ENCODE results near the gene DNMBP. TPM values are rescaled to one million over a fixed set of nuclear protein-coding genes. Genes with fewer than 3 reads are reported as not detected.

Gene DNMBP
- total and polyA plus RNA-seq, 7 experiments from 2014 or later, result 0.40 to 8.5 (median 3.9) TPM

DNA sequence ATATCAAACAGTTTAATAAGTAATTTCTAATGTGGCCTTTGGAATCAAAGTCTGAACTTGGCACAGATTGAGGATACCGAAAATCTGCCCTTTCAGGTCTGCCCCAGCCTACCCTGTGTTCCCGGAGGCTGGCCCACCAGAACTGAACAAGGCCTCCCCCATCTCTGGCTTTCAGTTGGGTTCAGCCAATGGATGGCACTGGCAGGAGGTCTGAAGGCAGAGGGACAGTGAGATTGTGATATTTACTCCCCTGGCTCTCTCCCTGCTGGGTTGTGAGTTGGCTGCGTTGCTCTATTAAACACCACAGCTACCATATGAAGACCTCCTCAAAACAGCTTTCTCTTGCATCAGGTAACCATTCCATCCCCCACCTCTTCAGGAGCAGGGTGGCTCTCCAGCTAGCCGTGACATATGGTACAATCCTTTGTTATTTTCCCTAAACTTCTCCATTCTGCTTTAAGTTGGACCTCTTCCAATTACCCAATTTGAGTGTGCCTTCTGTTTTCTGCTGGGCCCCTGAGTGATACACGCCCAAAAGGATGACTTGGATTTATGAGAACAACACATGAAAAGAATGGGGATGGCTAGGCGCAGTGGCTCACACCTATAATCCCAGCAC lies 28.1 kb downstream of the DNMBP start:
- peaks cover 0 to 4% (median 3%) of the 10 kb centered on the region in 5 donors for H3K36me3 Mint-ChIP-seq
- H3K9me3 Mint-ChIP-seq, result no peaks in the 10 kb centered on the region
- ChIA-PET POLR2A (no interaction called here), CTCF (no interaction called here)
- H3K4me3 Mint-ChIP-seq, result no peak overlapping the region
- H3K4me1 Mint-ChIP-seq, result peaks cover 0 to 8% (median 4%) of the 10 kb centered on the region in 7 donors
- no peak overlapping the region for H3K27ac Mint-ChIP-seq
- DNase-seq, result no peak
- Histone ChIP-seq H3K27me3 (ENCODE audit: control insufficient read depth in 2 of 2, insufficient read depth in 2 of 2, low read length in 2 of 2) (no peaks in the 10 kb centered on the region), H3K9me3 (ENCODE audit: control insufficient read depth in 2 of 3, low read length in 3 of 3) (no peaks in the 10 kb centered on the region), H3K36me3 (ENCODE audit: control insufficient read depth in 2 of 3, insufficient read depth in 3 of 3, low read length in 3 of 3) (no peaks in the 10 kb centered on the region), H3K27ac (ENCODE audit: low read depth, low read length) (no peak overlapping the region), H3K4me1 (ENCODE audit: control insufficient read depth in 2 of 2, insufficient read depth in 2 of 2, low read length in 2 of 2) (no peaks in the 10 kb centered on the region), H3K4me3 (ENCODE audit: low read length) (no peak overlapping the region)
- no peaks in the 10 kb centered on the region for H3K27me3 Mint-ChIP-seq
- intact Hi-C loops (cut with micrococcal nuclease), result no loop called here
- peak; percentile 58 for ATAC-seq

DNA sequence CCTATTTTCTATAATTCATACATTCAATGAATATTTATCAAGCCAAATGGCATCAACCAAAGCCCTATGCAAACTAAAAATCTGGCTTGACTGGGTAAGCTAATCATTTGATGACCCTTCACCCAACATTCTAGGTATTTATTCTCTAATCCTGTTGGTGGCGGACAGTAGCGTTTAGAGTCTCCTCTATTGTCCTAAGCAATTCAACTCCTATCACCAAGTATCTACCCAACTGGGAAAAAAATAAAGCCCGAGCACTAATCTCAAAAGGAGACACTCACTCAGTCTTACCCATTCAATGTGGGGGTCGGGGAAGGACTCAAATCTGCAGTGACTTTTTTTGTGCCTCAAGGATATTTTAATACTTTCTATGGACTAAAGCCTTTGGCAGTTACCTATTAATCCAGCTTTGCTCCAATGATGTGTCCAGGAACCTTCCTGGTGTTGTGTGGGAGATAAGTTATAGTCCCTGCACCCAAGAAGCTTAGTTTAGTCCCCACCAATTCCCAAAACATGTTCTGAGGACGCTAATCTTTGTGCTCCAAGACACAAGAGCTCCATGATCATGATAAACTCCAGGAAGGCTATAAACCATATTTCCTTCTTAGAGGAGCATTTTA lies 30.6 kb downstream of the DNMBP start:
- ChIA-PET POLR2A (no interaction called here), CTCF (no interaction called here)
- H3K9me3 Mint-ChIP-seq, result no peaks in the 10 kb centered on the region
- H3K4me3 ChIP-seq (ENCODE audit: low read length), result no peak overlapping the region
- H3K9me3 ChIP-seq (ENCODE audit: control insufficient read depth in 2 of 3, low read length in 3 of 3), result no peaks in the 10 kb centered on the region
- no peak for ATAC-seq
- no peaks in the 10 kb centered on the region for H3K4me1 ChIP-seq (ENCODE audit: control insufficient read depth in 2 of 2, insufficient read depth in 2 of 2, low read length in 2 of 2)
- no peak overlapping the region for H3K27ac Mint-ChIP-seq
- no peaks in the 10 kb centered on the region for H3K36me3 ChIP-seq (ENCODE audit: control insufficient read depth in 2 of 3, insufficient read depth in 3 of 3, low read length in 3 of 3)
- intact Hi-C loops (cut with micrococcal nuclease), result loop anchor here in 1 of 2 donors (10.0 kb wide), 1 partner anchor 66 kb away; no protein-coding TSS in a partner anchor
- no peak overlapping the region for H3K27ac ChIP-seq (ENCODE audit: low read depth, low read length)
- DNase-seq, result no peak
- H3K27me3 Mint-ChIP-seq, result no peaks in the 10 kb centered on the region
- H3K4me1 Mint-ChIP-seq, result peaks cover 0 to 8% (median 2%) of the 10 kb centered on the region in 7 donors
- H3K36me3 Mint-ChIP-seq, result peaks cover 0 to 4% (median 3%) of the 10 kb centered on the region in 5 donors
- H3K4me3 Mint-ChIP-seq, result no peak overlapping the region
- H3K27me3 ChIP-seq (ENCODE audit: control insufficient read depth in 2 of 2, insufficient read depth in 2 of 2, low read length in 2 of 2), result no peaks in the 10 kb centered on the region

DNA sequence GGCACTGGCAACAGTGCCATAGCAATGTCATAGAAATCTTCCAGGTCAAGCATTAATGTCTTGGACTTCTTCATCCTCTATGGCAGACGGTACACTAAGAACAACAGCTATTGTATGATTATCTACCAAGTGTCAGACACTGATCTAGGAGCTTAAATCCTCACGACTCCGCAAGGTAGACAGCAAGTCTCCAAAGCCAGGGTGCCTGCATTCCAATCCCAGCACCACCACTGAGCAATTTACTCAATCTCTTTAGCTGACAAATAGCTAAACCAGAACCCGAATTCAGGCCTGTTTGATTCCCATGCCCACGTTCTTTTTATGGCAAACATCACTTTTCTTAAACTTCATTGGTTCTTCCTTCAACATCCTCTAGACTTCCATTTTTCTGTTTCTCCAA lies 31.8 kb downstream of the DNMBP start:
- ATAC-seq, result no peak
- DNase-seq, result no peak
- Histone ChIP-seq H3K4me3 (ENCODE audit: low read length) (no peak overlapping the region), H3K27me3 (ENCODE audit: control insufficient read depth in 2 of 2, insufficient read depth in 2 of 2, low read length in 2 of 2) (no peaks in the 10 kb centered on the region), H3K9me3 (ENCODE audit: control insufficient read depth in 2 of 3, low read length in 3 of 3) (no peaks in the 10 kb centered on the region), H3K4me1 (ENCODE audit: control insufficient read depth in 2 of 2, insufficient read depth in 2 of 2, low read length in 2 of 2) (no peaks in the 10 kb centered on the region), H3K27ac (ENCODE audit: low read depth, low read length) (no peak overlapping the region), H3K36me3 (ENCODE audit: control insufficient read depth in 2 of 3, insufficient read depth in 3 of 3, low read length in 3 of 3) (no peaks in the 10 kb centered on the region)
- peaks cover 0 to 8% (median 0%) of the 10 kb centered on the region in 7 donors for H3K4me1 Mint-ChIP-seq
- no peak overlapping the region for H3K4me3 Mint-ChIP-seq
- H3K27me3 Mint-ChIP-seq, result no peaks in the 10 kb centered on the region
- H3K9me3 Mint-ChIP-seq, result no peaks in the 10 kb centered on the region
- peaks cover 0 to 4% (median 3%) of the 10 kb centered on the region in 5 donors for H3K36me3 Mint-ChIP-seq
- intact Hi-C loops (cut with micrococcal nuclease), result loop anchor here in 1 of 2 donors (10.0 kb wide), 1 partner anchor 67 kb away; no protein-coding TSS in a partner anchor
- CTCF ChIA-PET, result no interaction called here
- no peak overlapping the region for H3K27ac Mint-ChIP-seq
- POLR2A ChIA-PET, result no interaction called here

DNA sequence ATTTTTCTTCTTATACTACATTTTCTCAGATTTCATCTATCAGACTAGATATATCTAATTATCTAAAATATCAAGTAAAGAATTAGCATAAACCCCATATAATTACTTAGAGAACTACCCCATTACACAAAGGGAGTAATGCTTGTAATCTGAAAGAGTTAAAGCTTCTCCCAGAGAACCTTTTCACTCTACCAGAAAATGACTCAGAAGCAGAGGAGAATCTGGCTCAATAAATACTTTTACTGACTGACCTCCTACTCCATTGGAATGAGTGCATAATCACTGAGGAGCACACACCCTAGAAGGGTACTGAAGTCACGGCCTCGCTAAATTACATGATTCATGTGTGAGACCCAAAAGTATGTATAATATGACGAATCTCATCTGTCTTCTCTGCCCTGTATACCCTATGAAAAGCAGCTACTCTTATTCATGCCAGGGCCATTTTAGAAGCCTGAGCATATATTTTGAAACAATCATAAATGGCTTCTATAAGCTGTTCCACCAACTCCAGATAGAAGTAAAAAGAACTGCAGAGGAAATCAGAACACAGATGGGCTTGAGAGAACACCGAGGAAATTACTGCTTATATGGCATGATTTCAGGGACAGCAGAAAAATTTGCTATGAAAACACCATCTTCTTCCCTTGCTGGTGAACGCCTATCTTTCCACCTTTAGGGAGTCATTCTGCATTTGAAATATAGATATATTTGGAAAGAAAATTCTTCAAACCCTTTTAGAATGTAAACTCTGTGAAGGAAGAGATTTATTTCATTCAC lies 32.7 kb downstream of the DNMBP start:
- intact Hi-C loops (cut with micrococcal nuclease), result loop anchor here in 1 of 2 donors (10.0 kb wide), 1 partner anchor 68 kb away; no protein-coding TSS in a partner anchor
- Mint-ChIP-seq H3K27me3 (no peaks in the 10 kb centered on the region), H3K9me3 (no peaks in the 10 kb centered on the region), H3K4me3 (no peak overlapping the region), H3K27ac (no peak overlapping the region), H3K4me1 (peaks cover 0 to 7% (median 0%) of the 10 kb centered on the region in 7 donors), H3K36me3 (peaks cover 0 to 4% (median 3%) of the 10 kb centered on the region in 5 donors)
- H3K36me3 ChIP-seq (ENCODE audit: control insufficient read depth in 2 of 3, insufficient read depth in 3 of 3, low read length in 3 of 3), result no peaks in the 10 kb centered on the region
- no peaks in the 10 kb centered on the region for H3K4me1 ChIP-seq (ENCODE audit: control insufficient read depth in 2 of 2, insufficient read depth in 2 of 2, low read length in 2 of 2)
- DNase-seq, result no peak
- no peaks in the 10 kb centered on the region for H3K27me3 ChIP-seq (ENCODE audit: control insufficient read depth in 2 of 2, insufficient read depth in 2 of 2, low read length in 2 of 2)
- ChIA-PET CTCF (no interaction called here), POLR2A (no interaction called here)
- H3K27ac ChIP-seq (ENCODE audit: low read depth, low read length), result no peak overlapping the region
- H3K9me3 ChIP-seq (ENCODE audit: control insufficient read depth in 2 of 3, low read length in 3 of 3), result no peaks in the 10 kb centered on the region
- no peak overlapping the region for H3K4me3 ChIP-seq (ENCODE audit: low read length)
- no peak for ATAC-seq

DNA sequence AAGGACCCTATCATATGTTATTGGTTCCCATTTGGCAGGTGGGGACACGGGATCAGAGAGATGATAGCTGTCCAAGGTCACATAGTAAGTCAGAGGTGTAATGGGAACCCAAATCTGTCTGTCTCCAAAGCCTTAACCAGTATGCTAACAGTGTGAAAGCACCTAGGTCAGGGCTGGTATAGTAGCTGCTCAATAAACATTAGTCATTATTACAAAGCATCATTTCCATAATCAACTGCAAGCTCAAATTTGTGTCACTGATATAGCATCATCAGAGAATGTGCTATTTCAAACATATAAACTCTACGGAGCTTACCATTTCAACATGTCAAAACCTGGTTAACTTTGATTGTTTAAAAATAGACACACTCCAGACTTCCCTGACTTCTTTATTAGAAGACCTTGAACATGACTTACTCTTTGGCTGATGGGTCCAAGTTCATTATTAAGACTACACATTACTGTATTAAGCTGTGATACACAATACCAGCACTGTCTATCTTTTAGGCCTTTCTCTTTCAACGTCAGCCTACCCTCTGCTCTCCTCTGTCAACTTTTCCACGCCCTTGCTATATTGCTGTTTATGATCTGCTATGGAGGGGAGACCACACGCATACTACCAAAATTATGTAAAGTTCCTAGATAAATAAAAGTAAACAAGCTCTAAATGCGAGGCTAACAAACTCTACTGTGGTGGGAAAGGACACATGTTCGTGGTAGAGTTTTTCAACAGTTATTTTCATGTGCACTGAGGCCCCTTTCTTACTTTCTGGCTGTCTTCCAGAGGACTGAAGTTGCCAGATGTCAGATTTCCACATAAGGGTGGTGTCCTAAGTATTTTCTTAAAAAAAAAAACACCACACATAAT lies 33.6 kb downstream of the DNMBP start:
- intact Hi-C loops (cut with micrococcal nuclease), result loop anchor here in 1 of 2 donors (10.0 kb wide), 1 partner anchor 69 kb away; no protein-coding TSS in a partner anchor
- Histone ChIP-seq H3K27me3 (ENCODE audit: control insufficient read depth in 2 of 2, insufficient read depth in 2 of 2, low read length in 2 of 2) (no peaks in the 10 kb centered on the region), H3K4me1 (ENCODE audit: control insufficient read depth in 2 of 2, insufficient read depth in 2 of 2, low read length in 2 of 2) (no peaks in the 10 kb centered on the region), H3K9me3 (ENCODE audit: control insufficient read depth in 2 of 3, low read length in 3 of 3) (no peaks in the 10 kb centered on the region), H3K27ac (ENCODE audit: low read depth, low read length) (no peak overlapping the region), H3K36me3 (ENCODE audit: control insufficient read depth in 2 of 3, insufficient read depth in 3 of 3, low read length in 3 of 3) (no peaks in the 10 kb centered on the region), H3K4me3 (ENCODE audit: low read length) (no peak overlapping the region)
- ChIA-PET CTCF (no interaction called here), POLR2A (no interaction called here)
- Mint-ChIP-seq H3K36me3 (peaks cover 0 to 8% (median 5%) of the 10 kb centered on the region in 5 donors), H3K4me3 (no peak overlapping the region), H3K27ac (no peak overlapping the region), H3K4me1 (peaks cover 0 to 6% (median 0%) of the 10 kb centered on the region in 7 donors), H3K9me3 (no peaks in the 10 kb centered on the region), H3K27me3 (no peaks in the 10 kb centered on the region)
- DNase-seq (no peak), ATAC-seq (no peak)

DNA sequence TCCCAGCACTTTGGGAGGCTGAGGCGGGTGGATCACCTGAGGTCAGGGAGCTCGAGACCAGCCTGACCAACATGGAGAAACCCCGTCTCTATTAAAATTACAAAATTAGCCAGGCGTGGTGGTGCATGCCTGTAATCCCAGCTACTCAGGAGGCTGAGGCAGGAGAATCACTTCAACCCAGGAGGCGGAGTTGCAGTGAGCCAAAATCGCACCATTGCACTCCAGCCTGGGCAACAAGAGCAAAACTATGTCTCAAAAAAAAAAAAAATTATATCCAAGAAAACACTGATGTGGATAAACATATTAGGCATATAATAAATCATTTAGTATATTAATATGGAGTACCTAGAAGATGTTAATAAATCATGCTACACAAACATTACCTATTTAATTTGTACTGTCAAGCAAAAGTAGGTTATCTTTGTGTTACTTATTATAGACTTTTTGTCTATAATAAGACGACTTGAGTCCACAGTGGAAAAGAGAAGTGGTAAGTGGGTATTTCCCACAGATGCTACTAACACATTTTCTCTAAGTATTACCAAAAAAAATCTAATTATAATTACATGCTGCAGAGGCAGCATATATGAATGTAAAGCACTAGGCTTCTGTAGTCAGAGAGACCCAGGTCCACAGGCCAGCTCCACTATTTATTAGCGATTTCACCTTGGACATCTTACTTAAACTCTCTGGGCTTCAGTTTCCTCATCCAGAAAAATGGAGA lies 34.5 kb downstream of the DNMBP start:
- CTCF ChIA-PET, result interaction anchor here (0.7 kb wide), 1 partner anchor 69 kb away, joined by 3 read pairs; no protein-coding TSS in a partner anchor
- intact Hi-C loops (cut with micrococcal nuclease), result loop anchor here in 1 of 2 donors (10.0 kb wide), 1 partner anchor 70 kb away; no protein-coding TSS in a partner anchor
- ATAC-seq (no peak), DNase-seq (no peak)
- POLR2A ChIA-PET, result no interaction called here
- Histone ChIP-seq H3K9me3 (ENCODE audit: control insufficient read depth in 2 of 3, low read length in 3 of 3) (no peaks in the 10 kb centered on the region), H3K27me3 (ENCODE audit: control insufficient read depth in 2 of 2, insufficient read depth in 2 of 2, low read length in 2 of 2) (no peaks in the 10 kb centered on the region), H3K36me3 (ENCODE audit: control insufficient read depth in 2 of 3, insufficient read depth in 3 of 3, low read length in 3 of 3) (no peaks in the 10 kb centered on the region), H3K27ac (ENCODE audit: low read depth, low read length) (no peak overlapping the region), H3K4me3 (ENCODE audit: low read length) (no peak overlapping the region), H3K4me1 (ENCODE audit: control insufficient read depth in 2 of 2, insufficient read depth in 2 of 2, low read length in 2 of 2) (no peaks in the 10 kb centered on the region)
- H3K9me3 Mint-ChIP-seq, result no peaks in the 10 kb centered on the region
- H3K27me3 Mint-ChIP-seq, result no peaks in the 10 kb centered on the region
- no peak overlapping the region for H3K27ac Mint-ChIP-seq
- no peak overlapping the region for H3K4me3 Mint-ChIP-seq
- H3K36me3 Mint-ChIP-seq, result peaks cover 3 to 13% (median 8%) of the 10 kb centered on the region in 5 donors
- H3K4me1 Mint-ChIP-seq, result peaks cover 0 to 3% (median 0%) of the 10 kb centered on the region in 7 donors
